HepG2 (cell line): ENCODE measurements around the gene TRIM66. TPM values are rescaled to one million over a fixed set of nuclear protein-coding genes. Genes with fewer than 3 reads are reported as not detected.

ENCODE experiments used
- ATAC-seq: fragments of 200-7000 bp; cut with Tn5 transposase; 3 replicates; pipeline ENCODE4 v1.9.1; 2020; ENCODE audit warnings: mild to moderate bottlenecking, moderate library complexity
- BruUV-seq: library from RNA; stranded (reverse); fragments of 400-500 nt; replicated peaks from 2 replicates; lab custom pipeline; 2021; lab: Mats Ljungman, UMichigan
- CTCF ChIA-PET: fragments of 300-600 bp; formaldehyde crosslinking; extraction: SDS; loops from one replicate; lab custom pipeline; 2021; ENCODE audit warnings: low total read pairs, inconsistent platforms, low intra/inter-chr PET ratio; lab: Yijun Ruan, JAX
- POLR2A ChIA-PET: fragments of 350-600 bp; sonication (Branson Sonifier 250); formaldehyde crosslinking; loops from one replicate; lab custom pipeline; 2020; ENCODE audit warnings: antibody characterized with exemption, inconsistent platforms; lab: Yijun Ruan, JAX
- DNase-seq: peaks from one replicate; pipeline ENCODE4 v3.0.0-alpha.2; 2015; ENCODE audit warnings: low spot score
- FAIRE-seq: peaks from 3 replicates; lab custom pipeline; 2011; peaks lifted over from hg19 to GRCh38; lab: Jason Lieb, UNC
- H2AFZ ChIP-seq: one replicate; pipeline ENCODE4 v1.6.1; 2011; ENCODE audit warnings: low read length, inconsistent platforms
- H3K27ac ChIP-seq: fragments of 300-600 bp; 3 replicates; pipeline ENCODE4 v1.8.0; 2011; ENCODE audit warnings: mixed run types, mild to moderate bottlenecking, mixed read lengths, low read length, inconsistent platforms; ENCODE audit not compliant: insufficient read depth; ENCODE audit errors: extremely low read length
- H3K27me3 ChIP-seq, 2 experiments: fragments of 200-600 bp in 1 of 2; 2 replicates in 1 of 2; 3 replicates in 1 of 2; pipeline versions ENCODE4 v1.6.0 to v1.8.0; 2011; ENCODE audit warnings: low read length in 2 of 2, mild to moderate bottlenecking in 2 of 2, moderate library complexity in 2 of 2, inconsistent platforms in 1 of 2; ENCODE audit not compliant: insufficient read depth in 2 of 2, control insufficient read depth in 1 of 2
- H3K36me3 ChIP-seq, 2 experiments: fragments of 200-600 bp in 1 of 2; replicated peaks in 1 of 2; 2 replicates in 1 of 2; 3 replicates in 1 of 2; pipeline versions ENCODE4 v1.5.1 to v1.8.0; 2011; ENCODE audit warnings: low read length in 2 of 2, inconsistent platforms in 1 of 2; ENCODE audit not compliant: insufficient read depth in 2 of 2, control insufficient read depth in 1 of 2
- H3K4me1 ChIP-seq: 2 replicates; pipeline ENCODE4 v1.5.1; 2012; ENCODE audit warnings: low read length, inconsistent platforms; ENCODE audit not compliant: insufficient read depth
- H3K4me2 ChIP-seq: 2 replicates; pipeline ENCODE4 v1.6.0; 2011; ENCODE audit warnings: low read depth, low read length, inconsistent platforms
- H3K4me3 ChIP-seq, 3 experiments: fragments of 200-600 bp in 1 of 3; sonication (generic), shearing (Covaris generic) in 1 of 3; replicated peaks in 1 of 3; 2 replicates each; pipeline ENCODE4 v1.5.1; 2011 to 2016; ENCODE audit warnings: low read length in 3 of 3, inconsistent platforms in 2 of 3, low read depth in 2 of 3, mild to moderate bottlenecking in 2 of 3, control low read depth in 1 of 3, mixed read lengths in 1 of 3; ENCODE audit not compliant: insufficient read depth in 1 of 3
- H3K79me2 ChIP-seq: one replicate; pipeline ENCODE4 v1.6.1; 2011; ENCODE audit warnings: low read length, inconsistent platforms; ENCODE audit not compliant: insufficient read depth
- H3K9ac ChIP-seq: 2 replicates; pipeline ENCODE4 v1.6.0; 2011; ENCODE audit warnings: mild to moderate bottlenecking, low read depth, low read length, inconsistent platforms; ENCODE audit not compliant: insufficient read depth
- H3K9me3 ChIP-seq: 2 replicates; pipeline ENCODE4 v1.5.1; 2012; ENCODE audit warnings: mild to moderate bottlenecking, low read length
- H4K20me1 ChIP-seq: 2 replicates; pipeline ENCODE4 v1.6.0; 2011; ENCODE audit warnings: inconsistent platforms, mild to moderate bottlenecking, low read length, moderate library complexity; ENCODE audit not compliant: insufficient read depth
- AGO1 ChIP-seq: fragments of 200-400 bp; formaldehyde crosslinking; IDR thresholded peaks from 2 replicates; pipeline ENCODE4 v1.6.1; 2017; ENCODE audit warnings: mild to moderate bottlenecking, low read depth, low read length, moderate library complexity; ENCODE audit not compliant: poor library complexity, severe bottlenecking
- CERS6 ChIP-seq: sonication (generic); formaldehyde crosslinking; IDR thresholded peaks from 2 replicates; pipeline ENCODE4 v1.5.0; 2020; ENCODE audit warnings: missing genetic modification reagents
- FOXA3 ChIP-seq: IDR thresholded peaks from 2 replicates; pipeline ENCODE4 v1.6.1; 2016; ENCODE audit warnings: missing genetic modification reagents, missing compliant biosample characterization
- GRHL1 ChIP-seq: sonication (generic); formaldehyde crosslinking; conservative IDR thresholded peaks from 2 replicates; pipeline ENCODE4 v1.8.0; 2022; ENCODE audit warnings: missing genetic modification reagents
- HMGXB3 ChIP-seq: sonication (generic); formaldehyde crosslinking; IDR thresholded peaks from 2 replicates; pipeline ENCODE4 v1.4.0; 2020; ENCODE audit warnings: missing genetic modification reagents, borderline replicate concordance
- HNRNPH1 ChIP-seq: fragments of 200-400 bp; formaldehyde crosslinking; optimal IDR thresholded peaks from 2 replicates; pipeline ENCODE3; 2017; ENCODE audit warnings: mild to moderate bottlenecking, low read depth, low read length
- HOXA7 ChIP-seq: sonication (generic); formaldehyde crosslinking; IDR thresholded peaks from 2 replicates; pipeline ENCODE4 v1.8.1; 2022; ENCODE audit warnings: mild to moderate bottlenecking, missing genetic modification reagents, moderate library complexity
- MLX ChIP-seq: IDR thresholded peaks from 2 replicates; pipeline ENCODE4 v1.6.1; 2016
- NR3C1 ChIP-seq: sonication (generic); formaldehyde crosslinking; IDR thresholded peaks from 2 replicates; pipeline ENCODE4 v1.4.0; 2020; ENCODE audit warnings: missing genetic modification reagents
- PBX2 ChIP-seq: IDR thresholded peaks from 2 replicates; pipeline ENCODE4 v1.6.1; 2016; ENCODE audit warnings: control low read depth
- SIX1 ChIP-seq: sonication (generic); formaldehyde crosslinking; IDR thresholded peaks from 2 replicates; pipeline ENCODE4 v1.4.0; 2020; ENCODE audit warnings: missing genetic modification reagents, borderline replicate concordance
- ZFX ChIP-seq: sonication (generic); formaldehyde crosslinking; IDR thresholded peaks from 2 replicates; pipeline ENCODE4 v1.4.0; 2020; ENCODE audit warnings: mild to moderate bottlenecking, low read depth, missing genetic modification reagents, moderate library complexity
- ZFY ChIP-seq: sonication (generic); formaldehyde crosslinking; IDR thresholded peaks from 2 replicates; pipeline ENCODE4 v1.4.0; 2020; ENCODE audit warnings: missing genetic modification reagents
- ZNF205 ChIP-seq: IDR thresholded peaks from 2 replicates; pipeline ENCODE4 v1.6.1; 2018; ENCODE audit warnings: missing biosample characterization, missing genetic modification reagents
- ZNF362 ChIP-seq: sonication (generic); formaldehyde crosslinking; IDR thresholded peaks from 2 replicates; pipeline ENCODE4 v1.4.0; 2020; ENCODE audit warnings: missing genetic modification reagents, mild to moderate bottlenecking, borderline replicate concordance
- WGBS: methylation state at CpG from one replicate; pipeline ENCODE4 v1.1.6; 2017; ENCODE audit warnings: low lambda C conversion rate; 5-methylcytosine and 5-hydroxymethylcytosine counted together
- in situ Hi-C: cut with HindIII; loops from 2 replicates; pipeline ENCODE4 v1.10.0; 2017; ENCODE audit warnings: low pct_unique_long_range_greater_than_20kb; ENCODE audit not compliant: extremely low pct_ligation_motif_present
- intact Hi-C: fragments of 100-400 bp; cut with micrococcal nuclease; formaldehyde crosslinking; loops from one replicate; pipeline ENCODE4 v1.10.0; 2022; ENCODE audit not compliant: unreplicated experiment
- polyA plus RNA-seq, 8 experiments: library from polyadenylated mRNA; depleted of rRNA in 3 of 8; stranded (reverse) in 7 of 8; unstranded in 1 of 8; fragments of >200 nt; fragmentation: Illumina TruSeq in 4 of 8; extraction: Trizol in 4 of 8; gene quantifications; 2 replicates each; pipeline versions ENCODE4 v1.2.1 to v1.2.3, GENCODE V29; 2011 to 2016; ENCODE audit warnings: low read depth in 4 of 8, missing spikeins in 1 of 8, mixed read lengths in 1 of 8; ENCODE audit not compliant: insufficient read depth in 1 of 8
- total RNA-seq, 5 experiments: library from RNA; depleted of rRNA; stranded (reverse); fragments of >200 nt; fragmentation: Illumina TruSeq; extraction: Trizol; gene quantifications; 2 replicates each; pipeline ENCODE4 v1.2.3, GENCODE V29; 2016; ENCODE audit warnings: low read depth in 1 of 5

TRIM66 gene
- total and polyA plus RNA-seq, 2 of the 13 experiments (the other 11 are each of a cell fraction or from before 2014, with no cell fraction given) = 4.9 to 6.1 TPM

GRCh38 chr11:8652140-8652539, 30.3 kb downstream of the TRIM66 start:
- 95% methylated on average over 2 of the region's 3 CpGs for WGBS
- POLR2A ChIA-PET = no interaction called here
- in situ Hi-C loops = no loop called here
- no TSS peak for BruUV-seq
- Histone ChIP-seq H3K9ac (no peak overlapping the region), H2AFZ (no peak overlapping the region), H4K20me1 (no peaks in the 10 kb centered on the region), H3K27me3 (no peaks in the 10 kb centered on the region), H3K4me2 (no peak overlapping the region), H3K9me3 (no peaks in the 10 kb centered on the region), H3K79me2 (no peaks in the 10 kb centered on the region), H3K27ac (no peak overlapping the region), H3K36me3 (peaks cover 1 to 25% of the 10 kb centered on the region in 2 experiments; a peak in 4 of 5 replicates), H3K4me3 (no peak overlapping the region), H3K4me1 (no peaks in the 10 kb centered on the region)
- intact Hi-C loops = no loop called here
- CTCF ChIA-PET = no interaction called here
- no peak for DNase-seq
- no peak for FAIRE-seq
- ATAC-seq = no peak
- TF ChIP-seq ZFY (CRISPR knock-in tag) (no peak), HNRNPH1 (no peak), ZFX (CRISPR knock-in tag) (no peak), NR3C1 (CRISPR knock-in tag) (no peak), GRHL1 (CRISPR knock-in tag) (no peak), AGO1 (no peak), ZNF205 (no peak), CERS6 (no peak), HMGXB3 (CRISPR knock-in tag) (no peak), HOXA7 (CRISPR knock-in tag) (no peak), SIX1 (no peak), ZNF362 (CRISPR knock-in tag) (no peak), PBX2 (no peak), FOXA3 (CRISPR knock-in tag) (no peak), MLX (CRISPR knock-in tag) (no peak)
